ENCODE data around the gene SETD7.

DNA sequence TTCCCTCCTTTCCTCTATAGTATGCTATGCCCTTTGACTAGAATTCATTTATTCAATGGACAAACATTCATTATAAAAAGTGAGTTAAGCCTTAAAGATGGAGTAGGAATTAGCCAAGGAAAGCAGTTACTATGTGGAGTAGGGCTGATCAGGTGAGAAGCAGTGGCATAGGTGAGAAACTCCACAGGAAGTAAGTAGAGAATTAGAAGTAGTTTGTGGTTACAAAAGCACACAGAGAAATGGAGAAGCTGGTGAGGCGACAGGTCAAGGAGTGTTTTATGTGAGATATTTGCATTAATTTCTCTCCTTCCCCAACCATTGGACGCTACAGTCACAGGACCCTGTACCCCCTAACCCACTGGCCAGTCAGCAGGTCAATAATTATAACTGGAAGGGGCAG lies 30.6 kb downstream of the SETD7 start:
- TF ChIP-seq, protein P1, sequence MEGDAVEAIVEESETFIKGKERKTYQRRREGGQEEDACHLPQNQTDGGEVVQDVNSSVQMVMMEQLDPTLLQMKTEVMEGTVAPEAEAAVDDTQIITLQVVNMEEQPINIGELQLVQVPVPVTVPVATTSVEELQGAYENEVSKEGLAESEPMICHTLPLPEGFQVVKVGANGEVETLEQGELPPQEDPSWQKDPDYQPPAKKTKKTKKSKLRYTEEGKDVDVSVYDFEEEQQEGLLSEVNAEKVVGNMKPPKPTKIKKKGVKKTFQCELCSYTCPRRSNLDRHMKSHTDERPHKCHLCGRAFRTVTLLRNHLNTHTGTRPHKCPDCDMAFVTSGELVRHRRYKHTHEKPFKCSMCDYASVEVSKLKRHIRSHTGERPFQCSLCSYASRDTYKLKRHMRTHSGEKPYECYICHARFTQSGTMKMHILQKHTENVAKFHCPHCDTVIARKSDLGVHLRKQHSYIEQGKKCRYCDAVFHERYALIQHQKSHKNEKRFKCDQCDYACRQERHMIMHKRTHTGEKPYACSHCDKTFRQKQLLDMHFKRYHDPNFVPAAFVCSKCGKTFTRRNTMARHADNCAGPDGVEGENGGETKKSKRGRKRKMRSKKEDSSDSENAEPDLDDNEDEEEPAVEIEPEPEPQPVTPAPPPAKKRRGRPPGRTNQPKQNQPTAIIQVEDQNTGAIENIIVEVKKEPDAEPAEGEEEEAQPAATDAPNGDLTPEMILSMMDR (conservative IDR thresholded peaks at IDR 0.05; ENCODE audit: low read depth, low read length), result no peak
- TF ChIP-seq EZH2phosphoT487 (IDR thresholded peaks at IDR 0.05; ENCODE audit: borderline replicate concordance, low read length) (no peak), EZH2 (IDR thresholded peaks at IDR 0.05; ENCODE audit: low read length, unreplicated experiment) (no peak)

Data from PC-3 (cell line).